Mesenchymal stem cell (in vitro differentiated cells and primary cell): Measurements from ENCODE around the gene ELAVL1.

Experiments used
- DNase-seq: peaks from one replicate; pipeline ENCODE4 v3.0.0-alpha.2; 2013
- H2AFZ ChIP-seq: one replicate; pipeline ENCODE4 v1.6.1; 2013; ENCODE audit warnings: low read depth, mild to moderate bottlenecking, control low read depth, inconsistent platforms, low read length, moderate library complexity
- H2AK5ac ChIP-seq: 2 replicates; pipeline ENCODE4 v1.6.1; 2013; ENCODE audit warnings: low read length, moderate library complexity, mild to moderate bottlenecking, inconsistent platforms; ENCODE audit not compliant: severe bottlenecking
- H2BK120ac ChIP-seq: one replicate; pipeline ENCODE4 v1.6.1; 2013; ENCODE audit warnings: low read depth, mild to moderate bottlenecking, inconsistent platforms, low read length, moderate library complexity
- H2BK12ac ChIP-seq, 2 experiments: one replicate each; pipeline ENCODE4 v1.6.1; 2013; ENCODE audit warnings: inconsistent platforms in 2 of 2, low read length in 2 of 2, mild to moderate bottlenecking in 2 of 2, moderate library complexity in 2 of 2, control low read depth in 1 of 2
- H2BK15ac ChIP-seq: one replicate; pipeline ENCODE4 v1.6.1; 2013; ENCODE audit warnings: mild to moderate bottlenecking, low read depth, inconsistent platforms; ENCODE audit not compliant: poor library complexity, severe bottlenecking
- H2BK5ac ChIP-seq: 2 replicates; pipeline ENCODE4 v1.6.1; 2013; ENCODE audit warnings: low read depth, mild to moderate bottlenecking, low read length, control low read depth, inconsistent platforms; ENCODE audit not compliant: poor library complexity, severe bottlenecking
- H3K14ac ChIP-seq, 2 experiments: one replicate each; pipeline ENCODE4 v1.6.1; 2013; ENCODE audit warnings: inconsistent platforms in 2 of 2, low read length in 2 of 2, control low read depth in 1 of 2, mild to moderate bottlenecking in 1 of 2, moderate library complexity in 1 of 2
- H3K18ac ChIP-seq, 2 experiments: one replicate each; pipeline ENCODE4 v1.6.1; 2013; ENCODE audit warnings: inconsistent platforms in 2 of 2, low read length in 2 of 2, control low read depth in 1 of 2, low read depth in 1 of 2, mild to moderate bottlenecking in 1 of 2
- H3K23ac ChIP-seq, 2 experiments: one replicate each; pipeline ENCODE4 v1.6.1; 2013; ENCODE audit warnings: inconsistent platforms in 2 of 2, low read length in 2 of 2, mild to moderate bottlenecking in 2 of 2, moderate library complexity in 2 of 2, control low read depth in 1 of 2
- H3K27ac ChIP-seq: 2 replicates; pipeline ENCODE4 v1.5.1; 2013; ENCODE audit warnings: mild to moderate bottlenecking, moderate library complexity, low read length, control low read depth, inconsistent platforms; ENCODE audit not compliant: poor library complexity, severe bottlenecking
- H3K27me3 ChIP-seq, 2 experiments: 2 replicates each; pipeline versions ENCODE4 v1.6.1 to v1.7.0; 2013; ENCODE audit warnings: low read length in 2 of 2, mild to moderate bottlenecking in 2 of 2, moderate library complexity in 2 of 2, control low read depth in 1 of 2, inconsistent platforms in 1 of 2; ENCODE audit not compliant: control insufficient read depth in 1 of 2, insufficient read depth in 1 of 2
- H3K36me3 ChIP-seq, 2 experiments: 2 replicates each; pipeline versions ENCODE4 v1.6.1 to v1.7.0; 2013; ENCODE audit warnings: low read length in 2 of 2, control low read depth in 1 of 2, inconsistent platforms in 1 of 2, low read depth in 1 of 2, mild to moderate bottlenecking in 1 of 2; ENCODE audit not compliant: insufficient read depth in 2 of 2, control insufficient read depth in 1 of 2
- H3K4ac ChIP-seq, 2 experiments: one replicate each; pipeline ENCODE4 v1.6.1; 2013; ENCODE audit warnings: inconsistent platforms in 2 of 2, low read length in 2 of 2, mild to moderate bottlenecking in 2 of 2, moderate library complexity in 2 of 2, control low read depth in 1 of 2, low read depth in 1 of 2
- H3K4me1 ChIP-seq: 2 replicates; pipeline ENCODE4 v1.6.1; 2013; ENCODE audit warnings: low read depth, low read length, control low read depth; ENCODE audit not compliant: control insufficient read depth, insufficient read depth
- H3K4me2 ChIP-seq: 2 replicates; pipeline ENCODE4 v1.6.1; 2013; ENCODE audit warnings: low read length, mild to moderate bottlenecking, inconsistent platforms; ENCODE audit not compliant: poor library complexity, severe bottlenecking
- H3K4me3 ChIP-seq, 2 experiments: 2 replicates each; pipeline versions ENCODE4 v1.5.1 to v1.7.0; 2013; ENCODE audit warnings: low read length in 2 of 2, mild to moderate bottlenecking in 2 of 2, control low read depth in 1 of 2, low read depth in 1 of 2; ENCODE audit not compliant: insufficient read depth in 1 of 2
- H3K79me1 ChIP-seq: replicated peaks from 2 replicates; pipeline ENCODE4 v1.6.1; 2013; ENCODE audit warnings: mild to moderate bottlenecking, control low read depth, low read length, inconsistent platforms; ENCODE audit not compliant: poor library complexity, severe bottlenecking
- H3K9ac ChIP-seq: 2 replicates; pipeline ENCODE4 v1.7.0; 2013; ENCODE audit warnings: mild to moderate bottlenecking, low read length, moderate library complexity
- H3K9me3 ChIP-seq: 2 replicates; pipeline ENCODE4 v1.7.0; 2013; ENCODE audit warnings: mild to moderate bottlenecking, low read length; ENCODE audit not compliant: control insufficient read depth
- H4K8ac ChIP-seq: one replicate; pipeline ENCODE4 v1.6.1; 2013; ENCODE audit warnings: inconsistent platforms, mild to moderate bottlenecking, low read length, moderate library complexity
- H4K91ac ChIP-seq: one replicate; pipeline ENCODE4 v1.6.1; 2013; ENCODE audit warnings: mild to moderate bottlenecking, low read length, inconsistent platforms
- WGBS: methylation state at CpG from one replicate; pipeline ENCODE4 v1.1.7; 2013; ENCODE audit warnings: mixed read lengths; 5-methylcytosine and 5-hydroxymethylcytosine counted together

The ELAVL1 gene

DNA sequence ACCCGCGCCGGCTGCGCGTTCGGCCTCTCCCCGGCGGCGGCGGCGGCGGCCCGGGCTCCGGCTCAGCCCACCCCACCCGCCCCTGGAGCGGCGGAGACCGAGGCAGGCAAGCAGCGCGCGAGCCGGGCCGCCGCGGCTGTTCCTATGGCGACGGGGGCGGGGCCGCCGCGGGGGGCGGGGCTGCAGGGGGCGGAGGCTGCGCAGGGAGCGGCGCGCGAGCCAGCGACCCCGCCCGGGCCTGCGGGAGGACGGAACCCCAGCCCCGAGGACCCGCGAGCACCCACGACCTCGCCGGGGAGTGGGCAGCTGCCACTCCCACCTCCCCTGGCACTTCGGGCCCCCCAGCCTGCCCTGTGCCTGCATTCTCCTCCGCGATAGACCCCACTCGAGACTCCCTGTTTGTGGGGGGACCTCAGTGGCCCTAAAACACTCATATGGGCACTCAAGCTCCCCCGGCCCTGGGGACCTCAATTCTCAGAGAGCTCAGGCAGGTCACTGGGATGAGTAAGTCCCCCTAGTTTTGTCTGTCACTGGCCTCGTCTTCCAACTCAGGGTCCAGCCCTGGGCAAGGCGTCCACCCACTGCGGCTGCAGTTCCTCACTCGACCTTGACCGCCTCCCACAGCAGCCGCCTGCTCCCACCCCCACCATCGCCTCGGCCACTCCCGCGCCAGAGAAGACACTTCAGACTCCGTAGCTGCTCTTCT, 79.3 kb downstream of the ELAVL1 start, which contains the start of gene CTXN1:
TSS of gene CTXN1 (minus strand) at position 115 of the 706 bp plus-strand sequence. CDS start 597 bp downstream, outside the sequence.
- peak within 1 kb of the TSS; percentile 88 for H4K8ac ChIP-seq
- H2AFZ ChIP-seq: peak within 1 kb of the TSS; percentile 92
- peaks cover 27 to 58% of the 10 kb centered on the region in 2 experiments for H3K36me3 ChIP-seq
- peak; percentile 75 for DNase-seq
- no peaks in the 10 kb centered on the region for H3K9me3 ChIP-seq
- H4K91ac ChIP-seq: peak within 1 kb of the TSS; percentile 70
- H3K27me3 ChIP-seq: no peaks in the 10 kb centered on the region
- WGBS: 5% methylated on average over 38 of the region's 65 CpGs
- H2BK15ac ChIP-seq: peak within 1 kb of the TSS; percentile 30
- H3K79me1 ChIP-seq: peaks cover 11% of the 10 kb centered on the region
- no peak within 1 kb of the TSS for H3K27ac ChIP-seq
- H3K4me2 ChIP-seq: peak within 1 kb of the TSS; percentile 88
- H2BK5ac ChIP-seq: no peak within 1 kb of the TSS
- peak within 1 kb of the TSS in 1 of 2 experiments; percentile 47 for H3K23ac ChIP-seq
- peak within 1 kb of the TSS; percentile 15 to 90 for H3K4ac ChIP-seq
- H3K14ac ChIP-seq: peak within 1 kb of the TSS in 1 of 2 experiments; percentile 72
- H3K9ac ChIP-seq: peak within 1 kb of the TSS; percentile 79
- H3K4me3 ChIP-seq: peak within 1 kb of the TSS; percentile 62 to 77
- no peak within 1 kb of the TSS for H2AK5ac ChIP-seq
- H2BK120ac ChIP-seq: peak within 1 kb of the TSS; percentile 86
- peak within 1 kb of the TSS; percentile 60 to 93 for H3K18ac ChIP-seq
- peak within 1 kb of the TSS; percentile 20 to 60 for H2BK12ac ChIP-seq
- peaks cover 51% of the 10 kb centered on the region for H3K4me1 ChIP-seq

DNA sequence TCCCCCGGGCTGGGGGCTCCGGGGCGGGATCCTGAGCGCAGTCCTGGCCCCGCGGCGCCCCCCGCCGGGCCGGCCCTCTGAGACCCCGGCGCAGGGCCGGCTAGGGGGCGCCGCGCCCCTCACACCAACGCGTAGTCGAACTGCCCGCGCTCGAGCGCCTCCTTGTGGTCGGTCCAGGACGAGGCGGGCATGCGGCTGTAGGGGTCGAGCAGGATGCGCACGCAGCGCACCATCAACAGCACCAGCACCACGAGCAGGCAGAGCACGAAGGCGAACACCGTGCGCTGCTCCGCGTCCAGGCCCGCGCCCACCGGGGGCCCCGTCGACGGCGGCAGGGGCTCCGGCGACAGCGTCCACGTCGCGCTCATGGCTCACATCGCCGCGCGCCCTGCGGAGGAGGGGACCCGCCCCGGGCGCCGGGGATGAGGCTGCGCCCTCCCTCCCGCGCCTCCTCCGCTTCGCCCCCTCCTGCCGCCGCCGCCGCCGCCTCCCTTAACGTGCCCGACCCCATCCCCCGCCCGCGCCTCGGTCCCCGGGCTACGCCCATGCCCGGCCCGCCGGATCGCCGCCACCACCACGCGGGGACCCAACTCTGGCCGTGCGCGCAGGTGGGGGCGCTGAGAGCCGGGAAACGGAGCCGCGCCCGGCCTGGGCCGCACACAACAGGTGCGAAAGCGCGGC, 80.1 kb downstream of the ELAVL1 start:
- peaks cover 18 to 50% of the 10 kb centered on the region in 2 experiments for H3K36me3 ChIP-seq
- H3K4ac ChIP-seq: peak overlapping the region in 1 of 2 experiments; percentile 34
- no peak overlapping the region for H3K27ac ChIP-seq
- H4K8ac ChIP-seq: no peak overlapping the region
- H2BK15ac ChIP-seq: no peak overlapping the region
- DNase-seq: peak; percentile 75
- no peak overlapping the region for H2AK5ac ChIP-seq
- H3K18ac ChIP-seq: peak overlapping the region in 1 of 2 experiments; percentile 15
- H3K9ac ChIP-seq: no peak overlapping the region
- H3K79me1 ChIP-seq: peaks cover 11% of the 10 kb centered on the region
- H3K27me3 ChIP-seq: no peaks in the 10 kb centered on the region
- no peak overlapping the region for H2BK120ac ChIP-seq
- H3K4me1 ChIP-seq: peaks cover 53% of the 10 kb centered on the region
- peak overlapping the region in 1 of 2 experiments; percentile 28 for H3K23ac ChIP-seq
- peak overlapping the region; percentile 46 to 62 for H3K4me3 ChIP-seq
- no peak overlapping the region for H2AFZ ChIP-seq
- H2BK5ac ChIP-seq: no peak overlapping the region
- H2BK12ac ChIP-seq: no peak overlapping the region
- no peak overlapping the region for H4K91ac ChIP-seq
- no peaks in the 10 kb centered on the region for H3K9me3 ChIP-seq
- H3K4me2 ChIP-seq: peak overlapping the region; percentile 87
- no peak overlapping the region for H3K14ac ChIP-seq
- 3% methylated on average over 33 of the region's 98 CpGs for WGBS

DNA sequence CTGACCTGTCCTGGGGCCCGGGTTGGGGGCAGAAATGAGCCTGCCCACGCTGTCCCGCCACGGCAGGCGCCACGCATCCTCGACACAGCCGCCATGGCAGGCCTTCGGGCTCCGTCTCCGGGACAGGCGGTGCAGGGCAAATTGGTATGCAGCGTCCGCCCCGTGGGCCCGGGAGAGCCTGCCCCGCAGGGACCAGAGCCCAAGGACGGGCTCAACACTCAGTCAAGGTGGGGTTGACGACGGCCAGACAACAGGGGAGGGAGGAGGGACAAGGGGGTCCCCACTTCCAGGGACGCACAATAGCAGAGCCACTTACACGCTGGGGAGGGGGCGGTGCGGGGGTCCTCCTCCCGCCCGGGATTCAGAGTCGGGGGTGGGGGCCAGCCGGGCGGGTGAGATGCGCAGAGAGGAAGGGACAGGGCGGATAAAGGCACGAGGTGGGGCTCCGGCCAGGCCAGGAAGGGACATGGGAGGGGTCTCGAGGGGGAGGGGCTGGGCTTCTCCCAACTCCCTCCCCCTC, 80.7 kb downstream of the ELAVL1 start:
- Histone ChIP-seq H2BK15ac (peak overlapping the region; percentile 71), H3K27me3 (no peaks in the 10 kb centered on the region), H3K4me1 (peaks cover 55% of the 10 kb centered on the region), H3K9me3 (no peaks in the 10 kb centered on the region), H3K4me3 (peak overlapping the region in 1 of 2 experiments; percentile 62), H2BK120ac (no peak overlapping the region), H3K18ac (peak overlapping the region in 1 of 2 experiments; percentile 37), H2BK5ac (no peak overlapping the region), H2AFZ (no peak overlapping the region), H4K91ac (no peak overlapping the region), H3K27ac (no peak overlapping the region), H3K79me1 (peaks cover 11% of the 10 kb centered on the region), H3K23ac (no peak overlapping the region), H3K14ac (no peak overlapping the region), H3K36me3 (peaks cover 18 to 46% of the 10 kb centered on the region in 2 experiments), H4K8ac (no peak overlapping the region), H3K9ac (no peak overlapping the region), H3K4me2 (peak overlapping the region; percentile 87), H3K4ac (no peak overlapping the region), H2AK5ac (no peak overlapping the region), H2BK12ac (peak overlapping the region in 1 of 2 experiments; percentile 55)
- 83% methylated on average over 23 of the region's 34 CpGs for WGBS
- DNase-seq: no peak

DNA sequence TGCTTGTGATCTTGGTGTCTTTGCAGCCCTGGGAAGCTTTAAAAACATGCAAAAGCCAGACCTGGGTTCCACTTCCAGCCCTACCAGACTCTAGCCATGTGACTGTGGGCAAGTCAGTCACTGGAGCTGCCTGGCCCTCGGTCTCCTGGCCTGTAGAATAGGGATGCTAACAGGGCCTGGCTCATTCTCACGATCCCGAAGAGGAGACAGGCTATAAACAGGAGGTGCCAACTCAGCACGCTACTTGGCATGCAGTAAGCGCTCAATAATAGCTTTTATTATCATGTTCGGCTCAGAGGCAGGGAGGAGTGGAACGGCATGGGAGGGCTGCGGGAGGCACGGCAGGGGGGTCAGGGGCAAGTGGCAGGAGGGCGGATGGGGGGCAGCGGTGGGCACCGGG, 81.2 kb downstream of the ELAVL1 start:
- no peak for DNase-seq
- no peak overlapping the region for H3K23ac ChIP-seq
- H3K9ac ChIP-seq: no peak overlapping the region
- H3K27ac ChIP-seq: no peak overlapping the region
- H3K79me1 ChIP-seq: peaks cover 11% of the 10 kb centered on the region
- H4K8ac ChIP-seq: no peak overlapping the region
- H3K9me3 ChIP-seq: no peaks in the 10 kb centered on the region
- H3K4me2 ChIP-seq: no peak overlapping the region
- no peak overlapping the region for H3K14ac ChIP-seq
- H2BK5ac ChIP-seq: no peak overlapping the region
- peaks cover 18 to 46% of the 10 kb centered on the region in 2 experiments for H3K36me3 ChIP-seq
- no peak overlapping the region for H3K4me3 ChIP-seq
- no peak overlapping the region for H2BK120ac ChIP-seq
- H2AFZ ChIP-seq: no peak overlapping the region
- H3K4ac ChIP-seq: no peak overlapping the region
- H4K91ac ChIP-seq: no peak overlapping the region
- 92% methylated on average over 12 of the region's 12 CpGs for WGBS
- no peak overlapping the region for H2AK5ac ChIP-seq
- H3K4me1 ChIP-seq: peaks cover 53% of the 10 kb centered on the region
- H3K18ac ChIP-seq: no peak overlapping the region
- H2BK15ac ChIP-seq: no peak overlapping the region
- H2BK12ac ChIP-seq: peak overlapping the region in 1 of 2 experiments; percentile 15
- H3K27me3 ChIP-seq: no peaks in the 10 kb centered on the region
